Measurements from ENCODE around the gene TMC2. TPM values are rescaled to one million over a fixed set of nuclear protein-coding genes. Genes with fewer than 3 reads are reported as not detected.

The TMC2 gene
- total RNA-seq, 1 experiment from 2014 or later, result not detected

DNA sequence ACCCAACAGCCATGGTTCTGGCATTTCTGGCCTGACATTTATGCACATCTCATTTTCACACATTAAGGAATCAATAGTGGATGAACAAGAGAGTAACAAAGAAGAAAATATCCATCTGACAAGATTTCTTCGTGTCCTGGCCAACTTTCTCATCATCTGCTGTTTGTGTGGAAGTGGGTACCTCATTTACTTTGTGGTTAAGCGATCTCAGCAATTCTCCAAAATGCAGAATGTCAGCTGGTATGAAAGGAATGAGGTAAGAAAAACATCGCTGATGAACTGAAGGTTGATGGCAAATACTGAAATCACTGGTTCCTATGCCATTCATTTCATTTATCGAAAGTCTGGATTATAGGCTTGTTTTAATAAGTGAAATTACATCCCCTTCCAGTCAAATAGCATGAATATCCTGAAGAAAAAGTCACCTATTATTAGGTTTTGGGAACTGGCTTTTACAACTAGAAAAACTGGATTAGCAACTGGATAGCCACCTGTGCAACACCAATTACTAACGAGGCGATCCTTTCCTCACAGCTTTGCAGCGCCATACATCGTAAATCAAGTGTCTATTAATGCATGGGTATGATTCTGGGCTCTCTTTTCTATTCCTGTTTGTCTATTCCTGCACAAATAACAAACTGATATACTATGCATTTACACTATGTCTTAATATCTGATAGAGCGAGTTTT lies 65.8 kb downstream of the TMC2 start:
- TF ChIP-seq, protein P1, sequence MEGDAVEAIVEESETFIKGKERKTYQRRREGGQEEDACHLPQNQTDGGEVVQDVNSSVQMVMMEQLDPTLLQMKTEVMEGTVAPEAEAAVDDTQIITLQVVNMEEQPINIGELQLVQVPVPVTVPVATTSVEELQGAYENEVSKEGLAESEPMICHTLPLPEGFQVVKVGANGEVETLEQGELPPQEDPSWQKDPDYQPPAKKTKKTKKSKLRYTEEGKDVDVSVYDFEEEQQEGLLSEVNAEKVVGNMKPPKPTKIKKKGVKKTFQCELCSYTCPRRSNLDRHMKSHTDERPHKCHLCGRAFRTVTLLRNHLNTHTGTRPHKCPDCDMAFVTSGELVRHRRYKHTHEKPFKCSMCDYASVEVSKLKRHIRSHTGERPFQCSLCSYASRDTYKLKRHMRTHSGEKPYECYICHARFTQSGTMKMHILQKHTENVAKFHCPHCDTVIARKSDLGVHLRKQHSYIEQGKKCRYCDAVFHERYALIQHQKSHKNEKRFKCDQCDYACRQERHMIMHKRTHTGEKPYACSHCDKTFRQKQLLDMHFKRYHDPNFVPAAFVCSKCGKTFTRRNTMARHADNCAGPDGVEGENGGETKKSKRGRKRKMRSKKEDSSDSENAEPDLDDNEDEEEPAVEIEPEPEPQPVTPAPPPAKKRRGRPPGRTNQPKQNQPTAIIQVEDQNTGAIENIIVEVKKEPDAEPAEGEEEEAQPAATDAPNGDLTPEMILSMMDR (IDR thresholded peaks at IDR 0.05; ENCODE audit: unreplicated experiment), result no peak
- Mint-ChIP-seq H3K4me3 (ENCODE audit: unreplicated experiment) (no peak overlapping the region), H3K27ac (ENCODE audit: low read depth, unreplicated experiment) (no peak overlapping the region)

DNA sequence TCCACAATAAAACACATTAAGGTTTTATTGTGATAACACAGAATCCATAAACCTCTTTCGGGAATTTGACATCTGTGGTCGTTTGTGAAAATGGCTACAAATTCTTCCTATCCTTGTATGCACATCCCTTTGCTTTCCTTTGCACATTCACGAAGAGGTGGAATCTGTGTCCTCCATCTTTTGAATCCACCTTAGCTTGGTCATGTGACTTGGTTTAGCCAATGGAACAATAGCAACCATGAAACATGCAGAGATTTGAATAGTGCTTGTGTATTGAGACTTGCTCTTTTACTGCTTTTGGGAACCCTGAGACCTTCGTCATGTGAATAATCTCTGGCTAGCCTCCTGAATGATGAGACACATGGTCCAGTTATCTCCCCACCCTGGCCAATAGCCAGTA lies 66.4 kb downstream of the TMC2 start:
- H3K27ac Mint-ChIP-seq (ENCODE audit: low read depth, unreplicated experiment), result no peak overlapping the region
- DNase-seq (ENCODE audit: unreplicated experiment), result no peak
- ChIA-PET CTCF (interaction anchor here (0.6 to 0.8 kb wide), 2 partner anchors 15 to 403 kb away, joined by 3 read pairs; no protein-coding TSS in a partner anchor), POLR2A (interaction anchor here (0.6 kb wide), 1 partner anchor 592 kb away, joined by 4 read pairs; no protein-coding TSS in a partner anchor)
- no peaks in the 10 kb centered on the region for H3K36me3 Mint-ChIP-seq (ENCODE audit: insufficient read depth, unreplicated experiment)
- TF ChIP-seq, protein P1 (IDR thresholded peaks at IDR 0.05; ENCODE audit: unreplicated experiment), result no peak
- no peaks in the 10 kb centered on the region for H3K4me1 Mint-ChIP-seq (ENCODE audit: insufficient read depth, unreplicated experiment)
- BruUV-seq (replicated peaks), result no TSS peak
- peaks cover 10% of the 10 kb centered on the region for H3K27me3 Mint-ChIP-seq (ENCODE audit: insufficient read depth, unreplicated experiment)
- peaks cover 8% of the 10 kb centered on the region for H3K9me3 Mint-ChIP-seq (ENCODE audit: unreplicated experiment)
- intact Hi-C loops (cut with micrococcal nuclease), result no loop called here
- H3K4me3 Mint-ChIP-seq (ENCODE audit: unreplicated experiment), result no peak overlapping the region

More for the DNA sequence above, 65.8 kb downstream of the TMC2 start:
- Mint-ChIP-seq H3K36me3 (ENCODE audit: insufficient read depth, unreplicated experiment) (no peaks in the 10 kb centered on the region), H3K9me3 (ENCODE audit: unreplicated experiment) (peaks cover 4% of the 10 kb centered on the region), H3K4me1 (ENCODE audit: insufficient read depth, unreplicated experiment) (no peaks in the 10 kb centered on the region), H3K27me3 (ENCODE audit: insufficient read depth, unreplicated experiment) (peaks cover 10% of the 10 kb centered on the region)
- POLR2A ChIA-PET, result interaction anchor here (0.6 kb wide), 1 partner anchor 593 kb away, joined by 4 read pairs; no protein-coding TSS in a partner anchor
- intact Hi-C loops (cut with micrococcal nuclease), result no loop called here
- CTCF ChIA-PET, result interaction anchor here (0.6 to 0.8 kb wide), 2 partner anchors 14 to 402 kb away, joined by 3 read pairs; no protein-coding TSS in a partner anchor
- BruUV-seq (replicated peaks), result no TSS peak
- DNase-seq (ENCODE audit: unreplicated experiment), result no peak

DNA sequence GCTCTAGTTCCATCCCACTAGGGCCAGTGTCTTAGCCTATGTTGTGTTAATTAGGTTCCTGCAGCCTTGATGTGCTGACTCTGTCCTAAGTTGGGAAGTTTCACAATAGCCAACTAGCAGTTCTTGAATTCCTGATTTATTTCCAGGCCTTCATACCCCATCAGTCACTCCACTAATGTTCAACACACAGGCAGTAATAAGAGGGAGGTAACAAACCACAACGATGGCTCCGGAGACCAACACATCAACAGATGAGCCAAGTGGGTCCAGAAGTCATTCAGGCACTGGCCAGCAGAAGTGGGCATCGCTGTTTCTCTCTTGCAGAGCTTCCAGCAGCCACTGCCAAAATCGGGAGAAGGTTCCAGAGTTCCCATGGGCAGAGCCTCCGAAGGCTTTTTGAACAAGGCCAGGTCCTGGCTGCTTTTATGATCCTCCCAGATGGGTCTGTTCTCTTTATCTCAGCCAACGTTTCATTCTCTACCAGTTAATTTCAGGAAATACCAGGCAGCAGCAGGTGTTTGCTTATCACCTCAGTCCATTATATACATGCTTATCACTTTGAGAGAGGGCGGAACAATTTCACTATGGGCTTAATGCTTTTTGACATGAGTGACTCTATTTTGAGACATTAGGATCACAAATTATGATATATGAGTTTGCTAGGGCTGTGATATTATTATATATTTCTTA lies 67.6 kb downstream of the TMC2 start:
- Mint-ChIP-seq H3K27ac (ENCODE audit: low read depth, unreplicated experiment) (no peak overlapping the region), H3K9me3 (ENCODE audit: unreplicated experiment) (peaks cover 8% of the 10 kb centered on the region), H3K4me3 (ENCODE audit: unreplicated experiment) (no peak overlapping the region), H3K4me1 (ENCODE audit: insufficient read depth, unreplicated experiment) (no peaks in the 10 kb centered on the region), H3K36me3 (ENCODE audit: insufficient read depth, unreplicated experiment) (no peaks in the 10 kb centered on the region), H3K27me3 (ENCODE audit: insufficient read depth, unreplicated experiment) (peaks cover 11% of the 10 kb centered on the region)
- TF ChIP-seq, protein P1 (IDR thresholded peaks at IDR 0.05; ENCODE audit: unreplicated experiment), result no peak
- BruUV-seq (replicated peaks), result no TSS peak
- no peak for DNase-seq (ENCODE audit: unreplicated experiment)
- ChIA-PET POLR2A (no interaction called here), CTCF (no interaction called here)
- intact Hi-C loops (cut with micrococcal nuclease), result no loop called here

DNA sequence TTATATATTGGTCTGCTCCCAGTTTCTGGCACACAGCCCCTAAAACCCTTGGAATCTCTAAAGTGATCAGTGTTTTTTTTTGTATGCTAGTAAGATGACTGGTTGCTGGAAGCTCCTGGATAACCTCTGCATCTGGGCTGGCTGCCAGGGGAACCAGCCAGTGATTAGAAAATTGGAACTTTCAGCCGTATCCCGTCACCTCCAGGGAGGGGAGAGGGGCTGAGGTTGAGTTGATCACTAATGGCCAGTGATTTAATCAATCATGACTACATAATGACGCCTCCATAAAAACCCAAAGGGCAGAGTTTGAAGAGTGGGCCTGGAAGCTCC lies 68.1 kb downstream of the TMC2 start:
- TF ChIP-seq, protein P1 (IDR thresholded peaks at IDR 0.05; ENCODE audit: unreplicated experiment), result no peak
- H3K4me1 Mint-ChIP-seq (ENCODE audit: insufficient read depth, unreplicated experiment), result no peaks in the 10 kb centered on the region
- H3K4me3 Mint-ChIP-seq (ENCODE audit: unreplicated experiment), result no peak overlapping the region
- ChIA-PET CTCF (no interaction called here), POLR2A (no interaction called here)
- peaks cover 12% of the 10 kb centered on the region for H3K9me3 Mint-ChIP-seq (ENCODE audit: unreplicated experiment)
- BruUV-seq (replicated peaks), result no TSS peak
- DNase-seq (ENCODE audit: unreplicated experiment), result no peak
- H3K27me3 Mint-ChIP-seq (ENCODE audit: insufficient read depth, unreplicated experiment), result peaks cover 13% of the 10 kb centered on the region
- intact Hi-C loops (cut with micrococcal nuclease), result no loop called here
- H3K27ac Mint-ChIP-seq (ENCODE audit: low read depth, unreplicated experiment), result no peak overlapping the region
- H3K36me3 Mint-ChIP-seq (ENCODE audit: insufficient read depth, unreplicated experiment), result no peaks in the 10 kb centered on the region

Data from MCF 10A (cell line).